GM21528 (cell line): ENCODE data around the gene UBTD2.
"Not testable (repeated sequence)": the region's sequence is repeated elsewhere in the genome, so short reads cannot be mapped to it uniquely, and the experiment has no call there.

Experiments used
- ATAC-seq: cut with Tn5 transposase; IDR thresholded peaks from one replicate; pipeline ENCODE4 v1.9.1; 2021; ENCODE audit warnings: mild to moderate bottlenecking, moderate library complexity; ENCODE audit not compliant: unreplicated experiment, low FRiP score

Gene UBTD2

DNA sequence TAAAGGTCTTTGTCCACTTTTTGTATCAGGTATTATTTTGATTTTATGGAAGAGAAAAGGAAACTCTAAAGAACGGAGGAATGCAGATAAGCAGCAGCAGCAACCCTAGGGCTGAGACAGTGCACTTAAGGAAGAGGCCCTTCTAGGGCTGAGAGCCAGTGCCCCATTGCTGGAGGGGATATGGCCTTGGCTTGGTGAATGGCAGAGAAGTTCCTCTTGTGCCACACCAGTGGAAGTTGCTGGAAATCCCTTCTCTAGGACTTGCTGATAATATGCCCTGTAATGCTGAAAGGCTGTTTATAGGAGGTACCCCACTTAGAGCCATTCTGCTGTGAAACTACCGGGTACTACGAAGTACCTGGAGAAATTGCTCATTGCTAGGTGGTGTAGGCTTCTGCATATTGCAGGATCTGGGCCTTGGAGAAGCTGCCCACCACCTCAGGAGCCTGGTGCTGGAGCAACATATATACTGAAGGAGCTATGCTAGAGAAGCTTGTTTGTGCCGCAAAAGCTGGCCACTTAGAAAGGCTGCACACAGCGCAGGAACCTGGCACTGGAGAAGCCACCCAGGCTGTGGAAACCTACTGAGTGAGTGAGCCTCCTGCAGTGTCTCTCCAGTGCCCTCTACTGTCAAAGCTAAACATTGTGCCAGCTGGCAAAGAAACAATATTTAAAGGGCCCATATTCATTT lies 9.6 kb upstream of the UBTD2 start:
- ATAC-seq, result peak; percentile 75

DNA sequence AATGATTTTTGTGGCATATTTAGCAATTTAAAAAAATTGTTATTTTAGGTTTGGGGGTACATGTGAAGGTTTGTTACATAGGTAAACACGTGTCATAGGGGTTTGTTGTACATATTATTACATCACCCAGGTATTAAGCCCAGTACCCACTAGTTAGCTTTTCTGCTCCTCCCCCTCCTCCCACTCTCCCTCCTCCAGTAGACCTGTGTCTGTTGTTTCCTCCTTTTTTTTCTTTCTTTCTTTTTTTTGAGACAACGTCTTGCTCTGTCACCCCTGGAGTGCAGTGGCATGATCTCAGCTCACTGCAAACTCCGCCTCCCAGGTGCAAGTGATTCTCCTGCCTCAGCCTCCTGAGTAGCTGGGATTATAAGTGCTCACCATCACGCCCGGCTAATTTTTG lies 8.3 kb upstream of the UBTD2 start:
- not testable (repeated sequence) for ATAC-seq

DNA sequence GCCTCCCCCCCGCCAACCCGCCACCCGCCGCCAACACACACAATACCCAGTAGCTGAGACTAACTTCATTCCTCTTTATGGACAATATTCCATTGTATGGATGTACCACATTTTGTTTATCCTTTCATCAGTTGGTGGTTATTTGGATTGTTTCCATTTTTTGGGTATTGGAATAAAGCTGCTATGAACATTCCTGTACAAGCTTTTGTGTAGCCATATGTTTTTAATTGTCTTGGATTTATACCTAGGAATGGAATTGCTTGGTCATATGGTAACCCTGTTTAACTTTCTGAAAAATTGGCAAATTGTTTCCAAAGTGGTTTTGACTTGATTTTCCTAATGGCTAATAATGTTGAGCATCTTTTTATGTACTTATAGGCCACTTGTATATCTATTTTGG lies 4.9 kb upstream of the UBTD2 start:
- ATAC-seq, result no peak

DNA sequence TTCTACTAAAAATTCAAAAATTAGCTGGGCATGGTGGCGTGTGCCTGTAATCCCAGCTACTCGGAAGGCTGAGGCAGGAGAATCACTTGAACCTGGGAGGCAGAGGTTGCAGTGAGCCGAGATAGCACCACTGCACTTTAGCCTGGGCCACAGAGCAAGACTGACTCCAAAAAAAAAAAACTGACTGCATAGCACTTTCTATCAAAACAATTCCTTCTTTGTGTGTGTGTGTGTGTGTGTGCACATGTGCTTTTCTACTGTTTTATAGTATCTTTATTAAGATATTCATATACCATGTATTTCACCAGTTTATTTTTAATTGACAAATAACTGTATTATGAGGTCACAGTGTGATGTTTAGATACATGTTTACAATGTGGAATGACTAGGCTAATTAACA lies 3.6 kb upstream of the UBTD2 start:
- not testable (repeated sequence) for ATAC-seq

DNA sequence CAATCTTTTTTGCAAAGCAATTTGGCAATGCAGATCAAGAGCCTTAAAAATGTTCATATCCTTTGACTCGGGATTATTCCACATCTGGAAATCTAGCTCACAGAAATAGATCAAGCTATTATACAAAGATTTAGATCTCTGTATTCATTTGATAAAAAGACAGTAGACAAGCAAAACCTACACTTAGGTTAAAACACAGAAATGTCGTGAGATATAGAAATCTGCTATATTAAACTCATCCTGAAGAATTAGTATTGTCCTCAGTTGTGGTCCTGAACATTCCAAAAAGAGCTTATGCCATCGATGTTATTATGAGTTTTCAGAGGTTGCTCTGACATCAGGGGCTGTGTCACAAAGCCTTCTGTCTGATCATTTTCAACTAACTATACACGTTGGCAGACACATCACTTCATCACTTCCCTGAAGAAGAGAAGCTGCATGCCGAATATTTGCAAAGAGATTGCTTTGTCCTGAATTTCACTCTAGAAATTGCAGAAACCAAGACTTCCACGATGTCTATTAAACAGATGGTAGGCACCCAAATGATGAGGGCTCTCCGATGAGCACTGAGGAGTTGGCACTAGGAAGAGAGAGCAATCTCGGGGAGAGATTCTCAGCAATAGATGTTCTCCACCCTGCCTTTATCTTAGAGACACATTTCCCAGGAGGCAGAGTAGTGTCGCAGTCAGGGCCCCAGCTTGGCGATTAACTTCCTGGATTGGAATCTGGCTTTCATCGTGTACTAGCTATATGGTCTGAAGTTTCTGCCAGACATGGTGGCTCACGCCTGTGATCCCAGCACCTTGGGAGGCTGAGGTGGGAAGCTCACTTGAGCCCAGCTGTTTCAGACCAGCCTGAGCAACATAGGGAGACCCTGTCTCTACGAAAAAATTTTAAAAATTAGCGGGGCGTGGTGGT lies 1.9 kb upstream of the UBTD2 start:
- no peak for ATAC-seq

DNA sequence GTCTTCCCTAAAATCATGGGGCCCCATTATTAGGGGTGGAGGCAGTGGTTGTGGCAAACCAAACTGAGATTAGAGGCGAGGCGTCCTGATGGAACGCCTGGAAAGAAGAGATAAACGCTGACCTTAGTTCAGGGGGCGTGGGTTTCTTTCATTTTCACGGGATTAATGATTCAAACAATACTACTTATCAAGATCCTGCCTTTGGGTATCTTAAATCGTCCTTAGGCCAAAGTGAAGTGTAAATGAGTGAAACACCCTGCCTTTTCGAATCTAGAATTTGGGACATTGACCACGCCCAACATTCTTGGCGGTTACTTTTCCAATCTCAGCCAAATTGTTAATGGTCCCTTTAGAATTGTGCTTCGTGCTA lies 1.0 kb upstream of the UBTD2 start:
- no peak for ATAC-seq

DNA sequence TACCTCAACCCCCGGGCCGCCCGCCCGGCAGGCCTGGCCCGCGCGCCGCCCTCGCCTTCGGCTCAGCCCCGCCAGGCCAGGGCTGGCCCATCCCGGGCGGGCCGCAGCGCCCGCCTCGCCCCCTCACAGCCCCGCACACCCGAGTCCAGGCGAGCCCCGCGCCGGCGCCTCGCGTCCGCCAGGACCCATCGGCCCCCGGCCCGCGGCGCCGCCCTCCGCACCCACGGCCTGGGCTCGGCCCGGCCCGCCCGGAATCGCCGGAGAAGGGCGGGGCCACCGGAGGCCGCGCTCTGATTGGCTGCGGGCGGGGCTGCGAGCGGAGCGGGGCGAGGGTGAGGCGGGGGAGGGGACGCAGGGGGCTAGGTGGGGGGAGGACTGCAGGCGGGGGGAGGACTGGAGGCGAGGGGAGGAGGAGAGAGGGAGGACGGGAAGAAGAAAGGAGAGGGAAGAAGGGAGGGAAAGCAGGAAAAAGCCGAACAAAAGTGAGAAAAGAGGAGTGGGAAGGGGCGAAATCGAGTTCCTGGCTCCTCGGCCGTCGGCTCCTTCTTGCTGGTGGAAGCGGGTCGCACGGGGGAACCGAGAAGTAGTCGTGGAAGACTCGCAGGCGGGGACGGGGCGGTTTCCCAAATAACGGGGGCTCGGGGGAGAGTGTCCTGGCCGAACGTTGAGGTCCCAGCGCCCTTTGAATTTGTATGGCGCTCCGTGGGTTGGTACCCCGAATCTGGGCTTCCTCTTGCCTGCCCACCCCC lies 472 bp upstream of the UBTD2 start:
- ATAC-seq, result peak; percentile 84

DNA sequence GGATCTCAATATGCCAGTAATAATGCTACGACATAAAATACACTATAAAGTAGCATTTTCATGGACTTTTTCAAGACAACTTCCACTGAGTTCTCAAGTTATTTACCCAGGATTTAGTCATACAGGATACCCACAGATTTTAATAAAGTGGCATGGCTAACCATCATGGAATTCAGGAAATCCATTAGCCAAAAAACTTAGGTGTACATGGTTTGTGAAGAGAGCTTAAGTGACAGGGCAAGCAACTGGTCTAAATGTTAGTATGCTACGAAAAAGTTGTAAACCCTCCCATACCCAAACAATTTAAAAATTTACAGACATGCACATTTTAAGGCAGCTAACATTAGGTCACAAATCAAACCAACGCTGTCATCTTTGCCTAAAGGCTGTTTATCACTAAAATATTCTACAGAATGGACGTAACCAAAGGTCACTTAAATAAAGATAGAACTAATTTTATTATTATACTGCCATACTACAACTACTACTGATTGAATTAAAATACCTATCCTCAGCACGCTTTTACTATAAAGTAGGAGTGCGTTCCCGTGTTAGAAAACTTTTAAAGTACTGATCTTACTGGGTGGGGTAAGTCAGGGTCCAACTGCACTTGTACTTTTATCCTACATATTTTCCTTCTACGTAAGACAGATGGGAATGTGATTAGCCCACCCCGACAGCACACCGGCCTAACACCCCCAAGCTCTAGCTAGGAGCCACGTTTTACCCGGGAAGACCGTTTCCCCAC lies 1.1 kb downstream of the UBTD2 start:
- ATAC-seq, result no peak

DNA sequence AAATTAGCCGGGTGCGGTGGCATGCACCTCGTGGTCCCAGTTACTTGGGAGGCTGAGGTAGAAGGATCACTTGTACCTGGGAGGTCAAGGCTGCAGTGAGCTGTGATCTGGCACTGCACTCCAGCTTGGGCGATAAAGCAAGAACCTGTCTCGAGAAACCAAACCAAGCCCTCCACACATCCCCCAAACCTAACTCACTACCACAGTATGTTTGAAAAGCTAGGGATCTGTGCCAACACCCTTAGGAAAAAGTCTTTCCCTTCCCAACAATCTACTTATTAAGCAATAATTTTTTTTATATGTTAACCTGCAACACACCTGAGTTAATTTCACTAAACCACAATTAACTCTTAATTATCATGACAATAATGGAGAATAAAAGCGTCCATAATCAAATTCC lies 2.2 kb downstream of the UBTD2 start:
- ATAC-seq, result no peak

DNA sequence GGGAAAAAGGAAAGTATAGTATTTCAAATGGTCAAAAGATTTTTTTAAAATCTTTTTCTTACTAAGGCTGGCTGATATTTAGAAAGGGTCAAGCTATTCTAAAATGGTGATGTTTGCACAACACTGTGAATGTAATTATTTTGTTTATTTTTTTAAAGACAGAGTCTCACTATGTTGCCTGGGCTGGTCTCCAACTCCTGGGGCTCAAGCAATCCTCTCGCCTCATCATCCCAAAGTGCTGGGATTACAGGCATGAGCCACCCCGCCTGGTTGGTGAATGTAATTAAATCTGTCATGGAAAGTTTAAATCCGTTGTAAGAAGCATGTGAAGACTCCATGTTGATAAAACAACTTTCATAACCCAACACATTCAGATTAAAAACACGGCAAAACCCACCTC lies 2.6 kb downstream of the UBTD2 start:
- ATAC-seq, result no peak

DNA sequence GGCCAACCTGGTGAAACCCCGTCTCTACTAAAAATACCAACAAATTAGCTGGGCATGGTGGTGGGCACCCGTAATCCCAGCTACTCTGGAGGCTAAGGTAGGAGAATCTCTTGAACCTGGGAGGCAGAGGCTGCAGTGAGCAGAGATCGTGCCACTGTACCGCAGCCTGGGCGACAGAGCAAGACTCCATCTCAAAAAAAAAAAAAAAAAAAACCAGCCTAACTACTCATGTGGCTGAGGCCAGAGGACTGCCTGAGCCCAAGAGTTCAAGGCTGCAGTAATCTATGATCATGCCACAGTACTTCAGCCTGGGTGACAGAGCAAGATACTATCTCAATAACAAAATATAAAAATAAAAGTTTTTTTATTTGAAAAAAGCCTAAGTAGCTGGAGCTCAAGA lies 3.2 kb downstream of the UBTD2 start:
- ATAC-seq, result no peak

DNA sequence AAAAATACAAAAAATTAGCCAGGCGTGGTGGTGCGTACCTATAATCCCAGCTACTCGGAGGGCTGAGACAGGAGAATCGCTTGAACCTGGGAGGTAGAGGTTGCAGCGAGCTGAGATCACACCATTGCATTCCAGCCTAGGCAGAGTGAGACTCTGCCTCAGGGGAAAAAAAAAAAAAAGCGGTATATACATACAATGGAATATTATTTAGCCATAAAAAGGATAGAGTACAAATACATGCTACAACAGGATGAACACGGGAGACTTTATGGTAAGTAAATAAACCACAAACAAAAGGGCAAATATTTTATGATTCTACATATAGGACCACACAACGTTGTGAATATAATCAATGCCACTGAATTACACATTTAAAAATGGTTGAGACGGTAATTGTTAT lies 5.2 kb downstream of the UBTD2 start:
- ATAC-seq, result no peak

DNA sequence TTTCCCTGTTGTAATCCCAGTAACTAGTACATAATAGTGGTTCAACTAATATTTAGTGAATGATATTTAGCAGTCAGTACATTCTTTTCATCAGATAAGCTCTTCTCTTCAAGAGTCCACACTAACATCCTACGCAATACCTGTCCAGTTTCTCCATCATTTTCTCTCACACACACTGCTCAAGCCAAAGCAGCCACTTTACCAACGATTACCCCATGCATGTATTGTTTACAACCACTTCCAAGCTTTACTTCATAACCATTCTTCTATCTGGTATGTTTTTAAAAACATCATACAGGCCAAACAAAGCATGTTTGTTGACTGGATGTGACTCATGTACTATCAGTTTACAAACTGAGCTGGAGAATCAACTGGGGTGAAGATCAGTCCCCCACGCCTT lies 7.3 kb downstream of the UBTD2 start:
- no peak for ATAC-seq

DNA sequence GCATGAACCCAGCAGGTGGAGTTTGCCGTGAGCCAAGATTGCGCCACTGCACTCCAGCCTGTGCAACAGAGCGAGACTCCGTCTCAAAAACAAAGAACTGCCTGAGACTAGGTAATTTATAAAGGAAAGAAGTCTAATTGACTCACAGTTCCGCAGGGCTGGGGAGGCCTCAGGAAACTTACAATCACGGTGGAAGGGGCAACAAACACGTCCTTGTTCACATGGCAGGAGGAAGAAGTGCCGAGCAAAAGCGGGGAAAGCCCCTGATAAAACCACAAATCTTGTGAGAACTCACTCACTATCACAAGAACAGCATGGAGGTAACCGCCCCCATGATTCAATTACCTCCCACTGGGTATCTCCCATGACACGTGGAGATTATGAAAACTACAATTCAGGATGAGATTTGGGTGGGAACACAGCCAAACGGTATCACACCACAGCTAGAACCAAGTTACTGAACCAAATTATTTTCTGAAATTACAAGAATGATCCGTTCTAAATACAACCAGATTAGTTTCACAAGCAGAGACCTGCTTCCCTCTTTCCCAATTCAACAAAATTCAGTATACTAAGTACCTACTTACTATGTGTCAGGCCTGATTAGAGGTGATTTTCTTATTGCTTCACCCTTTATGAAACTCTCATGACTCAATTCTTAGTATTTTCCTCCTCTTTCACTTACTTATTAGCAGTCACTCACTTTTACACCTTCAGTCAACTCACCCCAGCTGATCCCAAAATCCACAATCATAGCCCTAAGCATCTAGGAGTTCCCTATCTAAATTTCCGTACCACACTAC lies 8.4 kb downstream of the UBTD2 start:
- no peak for ATAC-seq

DNA sequence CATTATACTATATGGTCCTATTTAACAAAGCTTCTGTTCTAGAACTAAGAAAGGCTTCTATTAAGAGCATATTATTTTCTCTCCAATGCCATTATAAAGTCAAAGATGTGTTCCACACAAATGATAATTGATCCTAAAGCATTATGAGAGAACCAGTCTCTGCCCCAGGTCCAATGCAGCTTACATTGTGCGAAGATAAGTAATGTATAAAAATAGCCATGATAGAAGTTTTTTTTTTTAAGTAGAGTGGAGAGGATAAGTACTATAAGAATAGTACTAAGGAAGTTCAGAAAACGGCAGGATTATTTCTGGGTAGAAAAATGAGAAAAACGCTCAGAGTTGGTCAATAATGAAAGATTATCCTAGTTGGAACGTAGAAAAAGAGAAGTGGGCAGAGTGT lies 15.6 kb downstream of the UBTD2 start:
- ATAC-seq, result no peak

DNA sequence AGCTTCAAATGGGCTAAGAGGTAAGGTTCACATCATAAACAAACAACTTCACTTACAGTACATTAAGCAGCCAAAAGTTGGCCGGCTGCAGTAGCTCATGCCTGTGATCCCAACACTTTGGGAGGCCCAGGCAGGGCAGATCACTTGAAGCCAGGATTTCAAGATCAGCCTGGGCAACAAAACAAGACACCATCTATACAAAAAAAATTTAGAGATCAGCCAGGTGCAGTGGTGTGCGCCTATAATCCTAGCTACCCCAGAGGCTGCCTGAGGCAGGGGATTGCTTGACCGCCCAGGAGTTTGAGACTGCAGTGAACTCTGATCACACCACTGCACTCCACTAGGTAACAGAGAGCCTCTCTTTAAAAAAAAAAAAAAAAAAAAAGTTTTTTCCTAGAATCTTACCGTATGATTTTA lies 16.9 kb downstream of the UBTD2 start:
- ATAC-seq, result no peak

DNA sequence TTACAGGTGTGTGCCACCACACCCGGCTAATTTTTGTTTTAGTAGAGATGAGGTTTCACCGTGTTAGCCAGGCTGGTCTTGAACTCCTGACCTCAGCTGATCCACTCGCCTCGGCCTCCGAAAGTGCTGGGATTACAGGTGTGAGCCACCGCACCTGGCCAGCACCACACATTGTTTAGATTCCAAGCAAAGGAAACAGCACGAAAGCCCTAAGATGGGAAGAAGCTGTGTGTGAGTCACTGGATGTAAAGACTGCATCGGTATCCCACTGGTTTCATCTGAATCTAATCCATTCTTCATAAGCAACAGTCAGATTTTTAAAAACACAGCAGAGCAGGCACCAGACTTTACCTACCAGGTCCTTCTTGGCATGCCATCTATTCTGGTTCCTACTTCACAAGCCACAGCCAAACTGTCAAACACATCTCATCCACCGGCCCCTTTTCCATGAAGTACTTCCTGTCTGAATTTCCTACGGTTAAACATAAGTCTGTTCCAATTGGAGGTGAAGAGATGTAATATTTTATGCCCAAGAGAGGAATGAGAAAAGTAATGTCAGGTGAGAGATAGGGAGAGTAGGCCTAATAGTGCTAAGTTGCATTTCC lies 17.4 kb downstream of the UBTD2 start:
- no peak for ATAC-seq

DNA sequence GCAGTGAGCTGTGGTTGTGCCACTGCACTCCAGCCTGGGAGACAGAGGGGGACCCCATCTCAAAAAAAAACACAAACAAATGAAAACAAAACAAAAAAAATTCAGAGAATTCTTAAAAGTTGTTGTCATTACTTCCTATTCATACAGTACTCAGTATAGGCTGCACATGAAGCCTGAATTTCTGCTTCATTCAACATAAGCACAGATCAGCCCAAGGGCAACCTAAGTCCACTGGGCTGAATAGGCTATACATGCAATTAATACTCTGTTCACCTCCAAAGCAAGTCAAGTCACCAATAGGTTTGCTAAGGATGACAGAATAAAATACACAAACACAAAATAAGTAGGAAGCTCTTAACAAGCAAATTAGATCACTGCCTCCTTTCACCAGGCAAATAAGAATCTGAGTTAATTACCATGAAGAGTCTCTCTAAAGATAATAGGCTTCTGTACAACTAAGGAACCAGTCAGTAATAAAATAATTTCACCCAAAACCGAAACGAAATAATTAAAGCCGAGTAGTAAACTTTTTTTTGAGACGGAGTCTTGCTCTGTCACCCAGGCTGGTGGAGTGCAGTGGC lies 18.7 kb downstream of the UBTD2 start:
- ATAC-seq, result no peak

DNA sequence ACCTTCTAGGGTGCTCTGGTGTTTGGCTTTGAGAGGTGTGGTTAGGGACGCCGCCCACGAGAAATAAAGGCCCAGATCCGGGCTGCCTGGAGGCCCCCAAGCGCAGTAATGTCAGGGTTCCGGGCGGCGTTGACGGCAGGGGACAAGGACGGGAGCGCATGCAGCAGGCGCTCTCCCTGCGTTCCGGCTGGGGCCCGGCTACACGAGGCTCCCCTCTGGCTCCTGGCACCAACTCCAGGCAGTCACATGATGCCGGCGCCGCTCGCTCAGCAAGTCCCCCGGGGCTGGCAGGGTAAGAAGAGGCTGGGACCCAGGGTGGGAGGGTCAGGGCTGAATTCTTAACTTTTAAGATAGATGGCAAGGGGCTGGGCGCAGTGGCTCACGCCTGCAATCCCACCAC lies 28.1 kb downstream of the UBTD2 start:
- ATAC-seq, result no peak
